HG03103 (cell line): ENCODE results near the gene PCNA.
"Not testable (repeated sequence)": the region's sequence is repeated elsewhere in the genome, so short reads cannot be mapped to it uniquely, and the experiment has no call there.

ENCODE experiments used
- ATAC-seq: cut with Tn5 transposase; IDR thresholded peaks from one replicate; pipeline ENCODE4 v1.9.1; 2021; ENCODE audit warnings: low read depth; ENCODE audit not compliant: unreplicated experiment

The PCNA gene

DNA sequence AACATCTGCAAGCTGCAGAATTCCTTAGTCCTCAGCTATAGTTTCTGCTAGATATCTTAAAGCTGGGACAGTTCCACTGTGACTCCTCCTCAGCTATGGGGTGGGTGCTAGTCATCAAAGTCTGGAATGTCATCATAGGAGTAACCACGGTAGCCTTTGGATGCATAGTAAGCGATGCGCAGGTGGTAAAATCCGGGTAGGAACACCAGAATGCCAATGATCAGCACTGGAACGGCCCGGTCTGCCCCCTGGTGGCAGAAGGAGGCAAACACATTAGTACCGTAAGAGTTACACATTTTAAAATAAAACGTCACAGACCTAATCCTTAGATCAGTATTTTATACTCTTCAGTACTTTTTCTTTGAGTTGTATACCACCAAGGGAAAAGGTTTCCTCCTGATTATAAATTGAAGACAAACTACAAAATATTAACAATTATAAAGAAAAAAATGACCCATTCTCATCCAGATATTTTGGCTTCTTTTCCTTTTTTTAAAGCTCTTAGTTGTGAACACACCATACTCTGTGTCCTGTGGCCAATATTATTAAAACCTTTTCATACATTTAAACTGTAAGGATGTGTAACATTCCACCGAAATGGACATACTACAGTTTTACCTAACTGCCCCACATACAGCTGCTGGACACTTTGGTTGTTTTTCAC lies 18.9 kb downstream of the PCNA start:
- no peak for ATAC-seq

GRCh38 chr20:5099909-5100308 lies 19.8 kb downstream of the PCNA start:
- not testable (repeated sequence) for ATAC-seq

GRCh38 chr20:5099009-5099408 lies 20.7 kb downstream of the PCNA start:
- not testable (repeated sequence) for ATAC-seq

- ATAC-seq: no peak
Observed at GRCh38 chr20:5096463-5096862, 23.3 kb downstream of the PCNA start.

DNA sequence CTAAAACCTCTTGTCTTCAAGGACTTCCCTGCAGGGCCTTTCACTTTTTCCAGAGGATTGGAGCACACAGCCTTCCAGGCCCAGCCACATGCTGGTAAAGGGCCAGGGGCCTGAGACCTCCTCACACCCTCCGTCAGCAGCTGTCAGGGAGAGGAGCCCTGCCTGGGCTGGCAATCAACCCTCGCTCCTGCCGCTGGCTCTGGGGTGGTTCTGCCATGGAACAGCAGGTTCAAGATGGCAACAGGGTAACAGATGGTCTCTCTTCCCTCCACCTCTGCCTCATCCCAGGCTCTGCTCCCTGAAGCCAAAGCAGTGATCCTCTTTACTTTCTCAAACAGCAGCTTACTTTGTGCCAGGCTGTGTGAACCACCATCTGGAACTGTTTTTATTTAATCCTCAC lies 23.8 kb downstream of the PCNA start:
- ATAC-seq: no peak

DNA sequence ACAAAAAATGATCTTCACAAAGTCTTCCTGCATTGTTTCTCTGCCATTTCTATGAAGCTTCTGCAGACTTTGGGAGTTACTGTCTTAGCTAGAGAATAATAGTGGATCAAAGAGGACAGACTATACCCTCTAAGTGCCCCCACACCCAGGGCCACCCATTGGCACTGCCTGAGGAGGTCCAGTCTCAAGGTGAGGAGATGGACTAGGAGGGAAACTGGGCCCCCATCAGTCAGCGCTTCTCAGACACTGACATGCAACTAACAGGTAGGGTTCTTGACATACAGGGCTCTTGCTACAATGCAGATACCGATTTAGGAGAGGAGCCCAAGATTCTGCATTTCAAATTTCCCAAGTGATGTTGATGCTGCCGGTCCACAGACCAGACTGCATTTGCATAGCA lies 24.3 kb downstream of the PCNA start:
- no peak for ATAC-seq

DNA sequence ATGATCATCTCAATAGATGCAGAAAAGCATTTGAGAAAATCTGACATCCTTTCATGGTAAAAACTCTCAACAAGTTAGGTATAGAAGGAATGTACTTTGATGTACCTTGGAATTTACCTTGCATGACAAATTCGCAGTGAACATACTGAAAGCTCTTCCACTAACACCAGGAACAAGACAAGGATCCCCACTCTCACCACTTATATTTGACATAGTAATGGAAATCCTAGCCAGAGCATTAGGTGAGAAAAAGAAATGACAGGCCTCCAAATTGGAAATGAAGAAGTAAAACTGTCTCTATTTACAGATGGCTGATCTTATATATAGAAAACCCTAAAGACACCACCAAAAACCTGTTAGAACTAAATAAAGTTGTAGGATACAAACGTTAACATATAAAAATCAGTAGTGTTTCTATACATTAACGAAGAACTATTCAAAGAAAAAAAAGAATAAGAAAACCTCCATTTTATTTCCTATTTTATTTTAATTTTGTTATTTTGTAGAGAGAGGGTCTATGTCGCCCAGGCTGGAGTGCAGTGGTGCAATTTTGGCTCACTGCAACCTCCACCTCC lies 26.9 kb downstream of the PCNA start:
- no peak for ATAC-seq

DNA sequence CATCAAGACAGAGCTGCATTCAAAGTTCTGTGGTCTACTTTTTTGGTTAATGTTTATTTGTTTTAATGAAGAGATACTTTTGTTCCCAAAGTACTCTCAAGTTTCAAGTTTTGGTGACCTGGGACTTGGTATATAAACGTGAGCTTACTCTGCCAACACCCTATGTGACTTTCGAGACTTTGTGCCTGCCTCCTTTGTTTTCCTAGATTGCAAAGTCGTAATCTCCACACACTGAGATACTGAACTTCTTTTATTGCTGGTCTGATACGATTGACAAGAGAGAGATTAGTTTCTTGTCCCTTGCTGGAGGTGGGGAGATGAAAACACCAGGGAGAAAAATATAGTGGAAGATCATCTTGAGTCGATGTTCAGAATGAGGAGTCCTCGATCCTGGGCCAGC lies 27.9 kb downstream of the PCNA start:
- no peak for ATAC-seq

GRCh38 chr20:5090191-5090590 lies 29.6 kb downstream of the PCNA start:
- peak; percentile 65 for ATAC-seq

GRCh38 chr20:5088688-5089087 lies 31.1 kb downstream of the PCNA start:
- no peak for ATAC-seq

- ATAC-seq: no peak
Observed at GRCh38 chr20:5085380-5085779, 34.4 kb downstream of the PCNA start.

DNA sequence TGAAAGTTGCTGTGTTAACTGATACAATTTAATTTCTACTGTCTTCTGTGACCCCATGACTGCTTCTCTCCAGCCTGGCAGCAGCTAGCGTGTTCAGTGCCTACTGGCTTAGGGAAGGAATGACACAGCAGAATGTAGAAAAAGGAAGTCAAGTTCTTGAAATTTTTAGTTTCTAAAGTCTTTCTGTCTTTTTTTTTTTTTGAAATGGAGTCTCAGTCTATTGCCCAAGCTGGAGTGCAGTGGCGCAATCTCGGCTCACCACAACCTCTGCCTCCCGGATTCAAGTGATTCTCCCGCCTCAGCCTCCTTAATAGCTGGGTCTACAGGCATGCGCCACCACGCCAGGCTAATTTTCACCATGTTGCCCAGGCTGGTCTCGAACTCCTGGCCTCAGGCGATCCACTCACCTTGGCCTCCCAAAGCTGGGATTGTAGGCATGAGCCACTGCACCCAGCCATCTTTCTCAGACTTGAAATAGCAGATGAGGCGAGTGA lies 39.3 kb downstream of the PCNA start:
- no peak for ATAC-seq

DNA sequence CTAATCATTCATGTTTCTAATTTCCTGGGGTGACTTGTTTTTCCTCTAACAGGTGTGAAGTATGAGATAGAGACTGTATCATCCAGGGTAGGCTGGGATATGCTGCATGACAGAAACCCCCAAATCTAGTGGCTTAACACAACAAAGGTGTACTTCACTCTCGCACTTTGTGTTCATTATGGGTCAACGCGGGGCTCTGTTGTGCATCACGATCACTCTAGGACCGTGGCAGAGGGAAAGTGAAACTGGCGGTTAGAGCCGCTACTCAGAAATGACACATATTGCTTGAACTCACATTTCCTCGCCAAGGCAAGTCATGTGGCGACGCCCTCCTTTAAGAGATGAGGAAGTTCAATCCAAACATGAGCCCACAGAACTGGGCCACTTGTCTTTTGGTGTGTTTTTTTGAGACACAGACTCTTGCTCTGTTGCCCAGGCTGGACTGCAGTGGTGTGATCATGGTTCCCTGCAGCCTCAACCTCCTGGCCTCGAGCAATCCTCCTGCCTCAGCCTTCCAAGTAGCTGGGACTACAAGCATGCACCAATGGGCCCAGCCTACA lies 41.3 kb downstream of the PCNA start:
- ATAC-seq: peak; percentile 94

DNA sequence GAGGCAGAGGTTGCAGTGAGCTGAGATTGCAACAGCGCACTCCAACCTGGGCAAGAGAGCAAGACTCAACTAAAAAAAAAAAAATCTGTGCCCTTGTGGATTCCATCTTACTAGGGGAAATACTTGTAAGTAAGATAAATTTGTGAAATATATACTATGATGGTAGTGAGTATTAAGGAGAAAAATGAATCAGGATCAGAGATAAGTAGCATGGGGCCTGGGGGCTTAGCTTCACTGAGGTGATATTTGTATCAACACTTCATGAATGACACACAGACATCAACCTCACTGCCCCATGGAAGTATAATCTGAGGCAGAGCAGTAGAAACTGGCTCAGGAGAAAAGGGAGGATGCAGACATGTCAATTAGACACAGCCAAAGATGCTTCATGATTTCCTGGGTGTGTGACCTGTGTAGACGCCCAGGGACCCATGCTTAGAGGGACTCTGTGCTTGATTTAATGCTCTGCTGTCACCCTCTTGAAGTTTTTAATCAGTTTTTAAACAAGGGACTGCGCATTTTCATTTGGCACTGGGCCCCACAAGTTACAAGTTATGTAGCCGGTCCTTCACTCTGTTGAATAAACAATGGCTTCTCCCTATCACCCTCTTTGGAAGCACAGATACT lies 41.9 kb downstream of the PCNA start:
- ATAC-seq: no peak

GRCh38 chr20:5076913-5077312 lies 42.8 kb downstream of the PCNA start:
- ATAC-seq: not testable (repeated sequence)

- no peak for ATAC-seq
Observed at GRCh38 chr20:5074232-5074674, 45.5 kb downstream of the PCNA start.

DNA sequence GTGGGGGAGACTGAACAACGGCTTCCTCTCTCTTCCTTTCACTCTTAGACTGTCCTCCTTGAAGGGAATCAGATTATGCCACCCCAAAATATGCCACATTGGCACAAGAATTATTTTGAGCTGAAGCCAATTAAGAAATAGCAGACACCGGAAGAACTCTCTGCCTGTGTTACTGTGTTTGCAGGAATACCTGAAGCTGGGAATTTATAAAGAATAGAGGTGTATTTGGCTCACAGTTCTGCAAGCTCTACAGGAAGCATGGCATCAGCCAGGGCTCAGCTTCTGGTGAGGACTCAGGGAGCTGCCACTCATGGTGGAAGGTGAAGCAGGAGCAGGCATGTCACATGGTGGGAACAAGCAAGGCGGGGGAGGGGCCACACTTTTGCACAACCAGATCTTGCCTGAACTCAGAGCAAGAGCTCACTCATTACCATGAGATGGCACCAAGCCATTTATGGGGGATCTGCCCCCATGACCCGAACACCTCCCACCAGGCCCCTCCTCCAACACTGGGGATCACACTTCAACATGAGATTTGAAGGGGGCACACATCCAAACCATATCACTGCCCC lies 46.0 kb downstream of the PCNA start:
- no peak for ATAC-seq

- ATAC-seq: no peak
Observed at GRCh38 chr20:5072756-5073659, 46.8 kb downstream of the PCNA start.

DNA sequence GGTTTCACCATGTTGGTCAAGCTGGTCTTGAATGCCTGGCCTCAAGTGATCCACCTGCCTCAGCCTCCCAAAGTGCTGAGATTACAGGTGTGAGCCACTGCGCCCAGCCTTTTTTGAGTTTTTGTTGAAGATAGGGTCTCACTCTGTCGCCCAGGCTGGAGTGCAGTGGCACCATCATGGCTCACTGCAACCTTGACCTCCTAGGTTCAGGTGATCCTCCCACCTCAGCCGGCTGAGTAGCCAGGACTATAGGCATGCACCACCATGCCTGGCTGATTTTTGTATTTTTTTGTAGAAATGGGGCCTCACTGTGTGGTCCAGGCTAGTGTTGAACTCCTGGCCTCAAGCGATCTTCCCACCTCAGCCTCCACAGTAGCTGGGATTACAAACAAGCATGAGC lies 47.8 kb downstream of the PCNA start:
- not testable (repeated sequence) for ATAC-seq

GRCh38 chr20:5070570-5070969 lies 49.2 kb downstream of the PCNA start:
- ATAC-seq: no peak
